A673 (cell line): ENCODE data around the gene SSH2.

Source experiments
- CTCF ChIP-seq: fragments of 300-800, 200-600 bp; sonication (generic); conservative IDR thresholded peaks from 2 replicates; pipeline ENCODE4 v1.5.1; 2017; ENCODE audit warnings: low read depth, mild to moderate bottlenecking, antibody characterized with exemption, low read length, moderate library complexity, mixed read lengths
- EZH2 ChIP-seq: fragments of 200-600 bp; sonication (generic); IDR thresholded peaks from 2 replicates; pipeline ENCODE4 v1.6.1; 2017; ENCODE audit warnings: borderline replicate concordance, low read depth, mild to moderate bottlenecking, mixed read lengths, antibody characterized with exemption, low read length; ENCODE audit not compliant: poor library complexity, severe bottlenecking

DNA sequence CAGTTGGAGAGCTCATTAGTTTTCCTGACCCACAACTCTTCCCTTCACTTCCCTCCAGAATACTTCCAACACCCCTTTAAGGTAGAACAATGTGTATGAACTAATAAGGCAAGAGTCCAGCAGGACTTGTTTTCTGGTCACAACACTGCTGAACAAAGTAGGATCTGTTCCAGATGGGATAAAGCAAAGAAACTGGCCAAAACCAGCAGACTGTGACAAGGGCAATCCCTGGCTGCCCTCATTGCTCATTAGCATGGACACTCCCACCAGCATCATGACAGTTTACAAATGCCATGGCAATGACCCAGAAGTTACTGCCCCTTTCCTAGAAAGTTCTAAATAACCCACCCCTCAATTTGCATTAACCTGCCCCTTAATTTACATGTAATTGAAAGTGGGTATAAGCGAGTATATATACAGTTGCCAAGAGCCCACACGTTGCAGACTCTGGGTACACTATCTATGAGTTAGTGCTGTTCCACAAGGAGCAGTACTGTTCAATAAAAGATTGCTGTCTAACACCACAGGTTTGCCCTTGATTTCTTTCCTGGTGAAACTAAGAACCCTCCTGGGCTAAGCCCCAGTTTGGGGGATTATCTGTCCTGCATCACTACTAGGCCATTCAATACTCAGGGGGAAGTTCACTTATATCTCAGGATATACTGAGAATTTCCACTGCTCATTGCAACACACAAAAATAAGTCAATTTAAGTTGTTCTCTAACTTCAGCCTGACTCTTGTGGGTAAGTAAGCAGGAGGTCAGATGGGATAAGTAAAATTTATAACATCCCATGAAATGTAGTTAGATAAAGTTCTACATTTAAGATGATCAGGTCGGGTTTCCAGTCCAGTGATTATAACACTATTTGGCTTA is 82.3 kb downstream of the SSH2 start:
- TF ChIP-seq EZH2, result no peak
- TF ChIP-seq CTCF, result no peak
